Esophagus muscularis mucosa (tissue), 4 donors: ENCODE results near the gene RAPH1.

Experiments used
- CTCF ChIP-seq, 3 experiments: fragments of 200-600 bp in 2 of 3; fragments of 450-650 bp in 1 of 3; sonication (generic) in 2 of 3; IDR thresholded peaks; one replicate each; pipeline ENCODE4 v1.5.1; 2017 to 2019; ENCODE audit warnings: antibody characterized with exemption in 3 of 3, mild to moderate bottlenecking in 2 of 3, moderate library complexity in 1 of 3
- EP300 ChIP-seq: sonication (generic); formaldehyde crosslinking; IDR thresholded peaks from one replicate; pipeline ENCODE4 v1.6.1; 2017; ENCODE audit warnings: antibody characterized with exemption
- POLR2A ChIP-seq: fragments of 450-650 bp; IDR thresholded peaks from one replicate; pipeline ENCODE4 v1.6.1; 2017; ENCODE audit warnings: antibody characterized with exemption, moderate library complexity, mild to moderate bottlenecking, low read depth
- POLR2AphosphoS5 ChIP-seq, 2 donors: sonication (generic); formaldehyde crosslinking; IDR thresholded peaks; one replicate each; pipeline ENCODE4 v1.6.1; 2017; ENCODE audit warnings: antibody characterized with exemption in 2 of 2

DNA sequence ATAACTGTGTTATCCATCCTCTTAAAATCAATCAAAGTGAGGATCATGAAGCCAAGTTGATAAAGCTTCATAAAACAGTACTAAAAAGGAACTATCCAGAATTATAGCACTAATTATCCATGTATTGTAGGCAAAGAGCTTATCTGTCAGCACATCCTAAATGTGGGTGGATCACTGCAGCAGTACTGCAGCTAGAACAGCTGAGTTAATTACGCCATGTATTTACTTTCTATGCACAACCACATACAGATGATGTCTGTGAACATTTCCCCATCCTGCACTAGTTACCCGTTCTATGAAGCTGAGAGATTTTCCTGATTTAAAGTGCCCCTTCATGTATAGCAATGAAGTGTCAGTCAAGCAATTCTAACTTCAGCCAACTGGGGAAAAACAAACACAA is 96.6 kb downstream of the RAPH1 start:
- TF ChIP-seq EP300 (no peak), CTCF (IDR thresholded peaks at IDR 0.05) (no peak), POLR2AphosphoS5 (IDR thresholded peaks at IDR 0.05) (no peak), POLR2A (no peak)
